B cell (primary cell): ENCODE results near the gene UPK3B. TPM values are rescaled to one million over a fixed set of nuclear protein-coding genes. Genes with fewer than 3 reads are reported as not detected.
"Not testable (repeated sequence)": the region's sequence is repeated elsewhere in the genome, so short reads cannot be mapped to it uniquely, and the experiment has no call there.

Experiments
- ATAC-seq: fragments of 200-7000 bp; cut with Tn5 transposase; one replicate; pipeline ENCODE4 v1.10.0; 2021; ENCODE audit warnings: low read depth, mild to moderate bottlenecking, moderate number of reproducible peaks, moderate library complexity
- CTCF ChIA-PET: fragments of 350-600 bp; sonication (Branson Sonifier 250); formaldehyde crosslinking; loops from one replicate; lab custom pipeline; 2021; ENCODE audit warnings: antibody characterized with exemption, inconsistent platforms; lab: Charles Lee
- POLR2A ChIA-PET: fragments of 350-600 bp; sonication (Branson Sonifier 250); formaldehyde crosslinking; loops from one replicate; lab custom pipeline; 2021; ENCODE audit warnings: antibody characterized with exemption; lab: Charles Lee
- DNase-seq: peaks from one replicate; pipeline ENCODE4 v3.0.0; 2013
- H2AFZ ChIP-seq: 2 replicates; pipeline ENCODE4 v1.6.1; 2012; ENCODE audit warnings: mild to moderate bottlenecking, low read depth, low read length; ENCODE audit not compliant: insufficient read depth, poor library complexity, severe bottlenecking
- H3K27ac ChIP-seq, 2 donors: 1 replicate in 1 of 2; 2 replicates in 1 of 2; pipeline ENCODE4 v1.5.1; 2012 to 2013; ENCODE audit warnings: low read length in 2 of 2, mild to moderate bottlenecking in 2 of 2, moderate library complexity in 1 of 2
- H3K27me3 ChIP-seq, 4 experiments: fragments of 200-600 bp in 1 of 4; sonication (generic) in 1 of 4; replicated peaks in 1 of 4; 1 replicate in 2 of 4; 2 replicates in 2 of 4; pipeline versions ENCODE4 v1.6.1 to v1.7.0; 2013 to 2016; ENCODE audit warnings: low read length in 3 of 4, mild to moderate bottlenecking in 2 of 4, mixed read lengths in 1 of 4, moderate library complexity in 1 of 4; ENCODE audit not compliant: insufficient read depth in 4 of 4, control insufficient read depth in 3 of 4; ENCODE audit errors: control extremely low read depth in 1 of 4
- H3K36me3 ChIP-seq, 2 experiments: replicated peaks in 1 of 2; 1 replicate in 1 of 2; 2 replicates in 1 of 2; pipeline versions ENCODE4 v1.6.1 to v1.7.1; 2013; ENCODE audit warnings: low read length in 1 of 2; ENCODE audit not compliant: insufficient read depth in 2 of 2, control insufficient read depth in 1 of 2; ENCODE audit errors: control extremely low read depth in 1 of 2, extremely low read depth in 1 of 2
- H3K4me1 ChIP-seq, 2 donors: fragments of 200-600 bp in 1 of 2; sonication (generic) in 1 of 2; 1 replicate in 1 of 2; 2 replicates in 1 of 2; pipeline versions ENCODE4 v1.5.1 to v1.6.1; 2013 to 2017; ENCODE audit warnings: low read length in 2 of 2; ENCODE audit not compliant: control insufficient read depth in 2 of 2, insufficient read depth in 2 of 2
- H3K4me2 ChIP-seq: replicated peaks from 2 replicates; pipeline ENCODE3; 2012; ENCODE audit warnings: mild to moderate bottlenecking, low read depth, low read length; ENCODE audit not compliant: poor library complexity, severe bottlenecking
- H3K4me3 ChIP-seq, 5 experiments: fragments of 200-600 bp in 1 of 5; sonication (generic) in 1 of 5; 1 replicate in 3 of 5; 2 replicates in 2 of 5; pipeline versions ENCODE4 v1.5.1 to v1.7.0; 2011 to 2016; ENCODE audit warnings: low read length in 4 of 5, mild to moderate bottlenecking in 4 of 5, low read depth in 2 of 5, control low read depth in 1 of 5, moderate library complexity in 1 of 5; ENCODE audit not compliant: insufficient read depth in 1 of 5; ENCODE audit errors: control extremely low read depth in 1 of 5, extremely low read depth in 1 of 5
- H3K79me2 ChIP-seq: fragments of 200-600 bp; sonication (generic); one replicate; pipeline ENCODE4 v1.6.0; 2016; ENCODE audit warnings: low read length; ENCODE audit not compliant: control insufficient read depth, insufficient read depth
- H3K9ac ChIP-seq: fragments of 200-600 bp; sonication (generic); 2 replicates; pipeline ENCODE4 v1.6.1; 2017; ENCODE audit warnings: mild to moderate bottlenecking, low read length, moderate library complexity
- H3K9me3 ChIP-seq, 3 donors: one replicate each; pipeline versions ENCODE4 v1.6.1 to v1.7.1; 2013; ENCODE audit warnings: low read length in 2 of 3; ENCODE audit not compliant: control insufficient read depth in 2 of 3, insufficient read depth in 1 of 3; ENCODE audit errors: control extremely low read depth in 1 of 3
- H4K20me1 ChIP-seq: 2 replicates; pipeline ENCODE4 v1.6.0; 2012; ENCODE audit warnings: mild to moderate bottlenecking, low read length; ENCODE audit not compliant: insufficient read depth, control insufficient read depth, poor library complexity, severe bottlenecking
- H3K27ac Mint-ChIP-seq: one replicate; pipeline ENCODE4 v1.8.0; 2021; ENCODE audit warnings: mixed read lengths
- H3K27me3 Mint-ChIP-seq: one replicate; pipeline ENCODE4 v1.8.0; 2021; ENCODE audit warnings: mixed read lengths
- H3K4me1 Mint-ChIP-seq: one replicate; pipeline ENCODE4 v1.8.0; 2021; ENCODE audit warnings: mixed read lengths
- H3K4me3 Mint-ChIP-seq: one replicate; pipeline ENCODE4 v1.8.0; 2021; ENCODE audit warnings: mixed read lengths
- H3K9me3 Mint-ChIP-seq: one replicate; pipeline ENCODE4 v1.8.0; 2022; ENCODE audit warnings: mixed read lengths; ENCODE audit not compliant: insufficient read depth
- whole genome bisulfite sequencing: methylation state at CpG from one replicate; pipeline ENCODE4 v1.1.5; 2013; ENCODE audit warnings: missing lambda C conversion rate; ENCODE audit not compliant: insufficient coverage; 5-methylcytosine and 5-hydroxymethylcytosine counted together
- intact Hi-C: fragments of 100-400 bp; cut with micrococcal nuclease; formaldehyde crosslinking; loops from one replicate; pipeline ENCODE4 v1.10.0; 2022
- polyA plus RNA-seq: library from polyadenylated mRNA; depleted of rRNA; stranded (reverse); fragments of >200 nt; gene quantifications from 2 replicates; pipeline ENCODE4 v1.2.3, GENCODE V29; 2012
- total RNA-seq, 2 donors: library from RNA; stranded (reverse); fragments of 120-200 nt in 1 of 2; gene quantifications; 1 replicate in 1 of 2; 2 replicates in 1 of 2; pipeline versions ENCODE4 v1.2.3 to v1.2.4, GENCODE V29; 2013 to 2022

The UPK3B gene
- total and polyA plus RNA-seq, 2 donors (not counting 1 experiment from before 2014, with no cell fraction given): 2.8 to 4.9 TPM

DNA sequence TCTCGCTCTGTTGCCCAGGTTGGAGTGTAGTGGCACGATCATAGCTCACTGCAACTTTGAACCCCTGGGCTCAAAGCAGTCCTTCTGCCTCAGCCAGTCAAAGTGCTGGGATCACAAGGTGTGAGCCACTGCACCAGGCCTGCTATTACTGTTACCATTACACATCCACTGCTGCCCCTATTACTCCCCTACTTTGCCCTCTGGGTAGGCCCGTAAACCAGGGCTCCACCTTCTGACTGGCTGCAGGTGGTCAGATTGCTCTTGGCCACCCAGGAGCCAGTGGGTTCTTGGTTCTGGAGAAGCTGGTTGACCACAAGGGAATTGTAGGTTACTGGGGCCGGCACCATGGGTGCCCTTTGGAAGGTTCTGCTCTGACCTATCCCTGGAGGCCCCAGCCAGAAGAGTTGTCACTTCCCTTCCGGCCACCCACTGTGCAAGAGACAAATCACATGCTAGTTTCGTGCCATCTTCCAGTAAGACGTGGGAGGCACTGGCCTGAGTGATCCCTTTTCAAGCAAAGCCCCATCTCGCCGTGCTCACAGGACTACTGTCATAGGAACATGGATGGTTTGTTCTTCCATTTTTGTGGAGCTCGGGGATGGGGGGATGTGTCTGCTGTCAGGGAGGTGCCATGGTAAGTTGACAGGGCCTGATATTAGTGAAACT, 38.7 kb upstream of the UPK3B start:
- 89% methylated on average over 6 of the region's 10 CpGs for WGBS
- H3K27me3 Mint-ChIP-seq, CTCF ChIA-PET, H3K4me1 Mint-ChIP-seq, H3K4me1 ChIP-seq, H3K27me3 ChIP-seq, H3K9ac ChIP-seq, H3K4me3 ChIP-seq, H3K27ac ChIP-seq, DNase-seq, H2AFZ ChIP-seq, ATAC-seq, H3K9me3 Mint-ChIP-seq, H4K20me1 ChIP-seq, intact Hi-C loops, H3K36me3 ChIP-seq, H3K4me3 Mint-ChIP-seq, H3K4me2 ChIP-seq, H3K9me3 ChIP-seq, POLR2A ChIA-PET, H3K27ac Mint-ChIP-seq, H3K79me2 ChIP-seq: not testable (repeated sequence)

DNA sequence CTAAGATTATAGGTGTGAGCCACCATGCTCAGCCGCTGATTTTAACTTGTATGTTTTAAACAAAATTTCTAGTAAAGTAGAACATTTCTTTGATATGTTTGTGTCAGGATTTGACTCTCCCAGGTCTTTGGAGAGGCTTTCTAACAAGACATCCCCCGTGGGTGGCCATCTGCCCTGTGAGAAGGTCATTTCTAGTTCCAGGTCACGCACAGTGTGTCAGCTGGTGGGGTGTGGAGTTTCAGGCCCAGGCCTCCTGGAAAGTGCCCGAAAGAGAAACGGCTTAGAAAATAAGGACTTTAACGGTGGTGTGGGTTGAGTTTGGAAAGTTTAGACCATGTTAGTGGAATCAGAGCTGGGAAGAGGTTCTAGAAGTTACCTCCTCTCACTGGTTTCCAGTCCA, 37.3 kb upstream of the UPK3B start:
- H3K36me3 ChIP-seq, H4K20me1 ChIP-seq, H3K27ac Mint-ChIP-seq, H2AFZ ChIP-seq, DNase-seq, H3K27ac ChIP-seq, H3K9ac ChIP-seq, POLR2A ChIA-PET, H3K9me3 ChIP-seq, CTCF ChIA-PET, H3K4me1 ChIP-seq, H3K27me3 ChIP-seq, H3K4me3 ChIP-seq, H3K4me1 Mint-ChIP-seq, intact Hi-C loops, H3K9me3 Mint-ChIP-seq, H3K27me3 Mint-ChIP-seq, ATAC-seq, H3K4me2 ChIP-seq, H3K79me2 ChIP-seq, H3K4me3 Mint-ChIP-seq: not testable (repeated sequence)
- no CpG with 5 or more reads among the region's 6 CpGs for WGBS

DNA sequence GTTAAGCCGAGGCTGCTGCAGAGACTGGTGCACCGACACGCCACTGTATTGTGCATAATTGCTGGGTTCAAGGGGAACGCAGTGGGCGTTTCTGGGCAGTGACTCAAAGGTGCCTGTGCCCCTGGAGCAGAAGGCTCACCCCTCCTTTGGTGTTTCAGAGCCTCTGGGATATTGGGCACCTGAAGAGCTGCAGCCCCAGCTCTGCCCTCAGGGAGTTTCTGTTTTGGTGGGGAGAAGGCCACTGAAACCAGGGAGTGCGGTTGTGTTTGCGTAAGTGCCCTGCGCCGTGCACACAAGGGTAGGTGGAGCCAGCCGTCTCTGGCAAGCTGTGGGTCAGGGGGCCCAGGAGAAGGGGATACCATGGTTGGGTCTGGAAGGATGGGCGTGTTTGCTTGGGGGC, 34.1 kb upstream of the UPK3B start:
- H3K36me3 ChIP-seq, POLR2A ChIA-PET, H3K4me3 ChIP-seq, H3K27me3 ChIP-seq, H3K27ac Mint-ChIP-seq, H3K27ac ChIP-seq, H3K9ac ChIP-seq, H3K4me3 Mint-ChIP-seq, H2AFZ ChIP-seq, H3K4me1 ChIP-seq, DNase-seq, CTCF ChIA-PET, ATAC-seq, H4K20me1 ChIP-seq, H3K4me2 ChIP-seq, H3K4me1 Mint-ChIP-seq, H3K9me3 Mint-ChIP-seq, H3K79me2 ChIP-seq, H3K27me3 Mint-ChIP-seq, intact Hi-C loops, H3K9me3 ChIP-seq: not testable (repeated sequence)
- no CpG with 5 or more reads among the region's 11 CpGs for WGBS

DNA sequence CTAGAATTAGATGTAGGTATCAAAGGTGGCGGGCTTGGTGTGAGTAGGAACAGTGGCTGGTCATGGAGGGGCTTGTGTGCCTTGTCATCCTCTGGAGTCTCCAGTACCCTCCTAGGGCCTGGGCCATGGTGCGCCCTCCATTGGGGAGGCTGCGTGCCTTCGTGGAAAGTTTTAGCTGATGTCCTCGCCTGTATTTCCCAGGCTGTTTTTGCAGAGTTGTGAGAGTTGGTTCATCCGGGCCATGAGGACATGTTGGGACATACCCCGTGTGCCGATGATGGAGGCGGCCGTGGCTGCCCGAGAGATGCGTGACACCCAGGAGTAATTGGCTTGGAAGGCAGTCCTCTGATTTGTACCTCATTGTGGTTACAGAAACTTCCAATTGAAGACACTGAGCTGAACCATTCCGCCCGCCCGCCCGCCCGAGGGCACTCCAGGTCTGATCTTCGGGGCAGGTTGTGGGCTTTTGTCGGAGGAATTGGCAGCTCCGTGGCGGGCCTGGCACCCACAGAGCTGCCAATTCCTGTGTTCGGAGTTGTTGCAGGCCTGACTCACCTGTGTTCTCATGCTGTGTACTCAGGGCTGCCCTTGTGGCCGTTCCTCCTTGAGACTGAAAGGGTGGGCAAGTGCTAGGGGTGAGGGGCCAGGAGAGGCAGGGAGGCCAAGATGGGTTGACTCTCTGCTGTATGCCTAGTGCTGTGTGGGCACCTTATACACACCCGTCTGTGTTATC, 33.4 kb upstream of the UPK3B start:
- intact Hi-C loops, H3K27ac Mint-ChIP-seq, ATAC-seq, H3K79me2 ChIP-seq, H3K36me3 ChIP-seq, CTCF ChIA-PET, H4K20me1 ChIP-seq, H3K4me1 Mint-ChIP-seq, H3K27ac ChIP-seq, H3K4me3 ChIP-seq, H3K4me1 ChIP-seq, H3K4me3 Mint-ChIP-seq, H2AFZ ChIP-seq, H3K9me3 ChIP-seq, H3K27me3 ChIP-seq, H3K9ac ChIP-seq, POLR2A ChIA-PET, H3K9me3 Mint-ChIP-seq, H3K4me2 ChIP-seq, DNase-seq, H3K27me3 Mint-ChIP-seq: not testable (repeated sequence)
- 100% methylated on average over 5 of the region's 24 CpGs for WGBS
